Gastroesophageal sphincter (tissue), 3 donors: ENCODE data around the gene CERS3.

ENCODE experiments used
- CTCF ChIP-seq, 4 experiments: fragments of 200-600 bp in 2 of 4; fragments of 450-650 bp in 2 of 4; sonication (generic) in 1 of 4; IDR thresholded peaks; one replicate each; pipeline ENCODE4 v1.5.1; 2017 to 2019; ENCODE audit warnings: antibody characterized with exemption in 4 of 4, mild to moderate bottlenecking in 2 of 4, moderate library complexity in 2 of 4
- EP300 ChIP-seq: sonication (generic); formaldehyde crosslinking; IDR thresholded peaks from one replicate; pipeline ENCODE4 v1.6.1; 2017; ENCODE audit warnings: antibody characterized with exemption, mild to moderate bottlenecking
- POLR2A ChIP-seq, 2 donors: fragments of 450-650 bp; IDR thresholded peaks; one replicate each; pipeline ENCODE4 v1.6.1; 2017; ENCODE audit warnings: antibody characterized with exemption in 2 of 2, mild to moderate bottlenecking in 2 of 2, moderate library complexity in 1 of 2
- POLR2AphosphoS5 ChIP-seq: sonication (generic); formaldehyde crosslinking; IDR thresholded peaks from one replicate; pipeline ENCODE4 v1.6.1; 2017; ENCODE audit warnings: antibody characterized with exemption

- no peak for TF ChIP-seq CTCF (IDR thresholded peaks at IDR 0.05)
- TF ChIP-seq POLR2AphosphoS5, result no peak
- TF ChIP-seq EP300, result no peak
- no peak for TF ChIP-seq POLR2A (IDR thresholded peaks at IDR 0.05)
Measured at GRCh38 chr15:100570275-100570674, 41.5 kb upstream of the CERS3 start.
